ENCODE results near the gene RASGRF1. TPM values are rescaled to one million over a fixed set of nuclear protein-coding genes. Genes with fewer than 3 reads are reported as not detected.

RASGRF1 gene
- total and polyA plus RNA-seq, 9 of the 15 experiments (the other 6 are each of a cell fraction or from before 2014, with no cell fraction given), result 0.03 to 0.58 (median 0.06) TPM; not detected in 1

GRCh38 chr15:78944669-78945407, 145.7 kb downstream of the RASGRF1 start, which contains the start of gene CTSH (continued):
- TF ChIP-seq ZNF668 (CRISPR knock-in tag; IDR thresholded peaks at IDR 0.05) (no peak), FOXA3 (CRISPR knock-in tag; conservative IDR thresholded peaks at IDR 0.05 in 1 of 2, IDR thresholded peaks at IDR 0.05 in 1 of 2) (no peak), ZFX (CRISPR knock-in tag; IDR thresholded peaks at IDR 0.05) (peak; percentile 89), KDM2B (CRISPR knock-in tag; IDR thresholded peaks at IDR 0.05) (peak; percentile 55; the same call in 1 of the 2 replicates), ZNF12 (CRISPR knock-in tag; IDR thresholded peaks at IDR 0.05) (no peak), FOXP4 (CRISPR knock-in tag; IDR thresholded peaks at IDR 0.05; ENCODE audit: borderline replicate concordance) (peak; percentile 83; the same call in 1 of the 2 replicates), RB1 (IDR thresholded peaks at IDR 0.05; ENCODE audit: low read depth) (0 out of 2 replicates have a peak, but pooled peaks have one; percentile 1), E2F1 (CRISPR knock-in tag; IDR thresholded peaks at IDR 0.05) (no peak), POLR2A (conservative IDR thresholded peaks at IDR 0.05) (peak; percentile 79), YY1 (IDR thresholded peaks at IDR 0.05; ENCODE audit: borderline replicate concordance in 1 of 3, control insufficient read depth in 1 of 3, extremely low read depth in 1 of 3, insufficient read depth in 3 of 3, insufficient read length in 1 of 3, insufficient replicate concordance in 2 of 3, low read depth in 1 of 3, low read length in 2 of 3) (peak in 2 of 3 experiments; percentile 39 to 55), RFX1 (IDR thresholded peaks at IDR 0.05) (no peak), PHF20 (IDR thresholded peaks at IDR 0.05; ENCODE audit: partially characterized antibody) (peak; percentile 44), AFF1 (IDR thresholded peaks at IDR 0.05; ENCODE audit: low read depth in 1 of 2, partially characterized antibody in 2 of 2) (no peak), NR3C1 (CRISPR knock-in tag; IDR thresholded peaks at IDR 0.05) (0 out of 2 replicates have a peak, but pooled peaks have one; percentile 51), NBN (IDR thresholded peaks at IDR 0.05; ENCODE audit: low read depth) (no peak), SRSF3 (IDR thresholded peaks at IDR 0.05; ENCODE audit: insufficient read depth, low read length) (no peak), NCOA4 (IDR thresholded peaks at IDR 0.05; ENCODE audit: partially characterized antibody) (no peak), MCM7 (IDR thresholded peaks at IDR 0.05) (no peak), ETV6 (IDR thresholded peaks at IDR 0.05; ENCODE audit: borderline replicate concordance in 1 of 2, low read depth in 2 of 2, low read length in 1 of 2) (no peak), ETV6 (CRISPR knock-in tag; IDR thresholded peaks at IDR 0.05; ENCODE audit: borderline replicate concordance) (0 out of 2 replicates have a peak, but pooled peaks have one; percentile 27)
